Esophagus squamous epithelium (tissue), 5 donors: ENCODE data around the gene MBNL1. TPM values are rescaled to one million over a fixed set of nuclear protein-coding genes. Genes with fewer than 3 reads are reported as not detected.

Experiments used
- DNase-seq: peaks from one replicate; lab custom pipeline; 2025; lab: John Stamatoyannopoulos, UW
- H3K27ac ChIP-seq, 4 donors: fragments of 200-600 bp; sonication (generic); one replicate each; pipeline ENCODE4 v1.5.1; 2016 to 2019; ENCODE audit warnings: mild to moderate bottlenecking in 1 of 4
- H3K27me3 ChIP-seq, 4 donors: fragments of 200-600 bp; sonication (generic); 1 replicate in 3 of 4; 2 replicates in 1 of 4; pipeline versions ENCODE4 v1.5.1 to v1.6.0; 2017 to 2021; ENCODE audit warnings: antibody characterized with exemption in 1 of 4
- H3K36me3 ChIP-seq, 3 donors: fragments of 200-600 bp; sonication (generic); one replicate each; pipeline ENCODE4 v1.5.1; 2016 to 2019
- H3K4me1 ChIP-seq, 3 donors: fragments of 200-600 bp; sonication (generic); one replicate each; pipeline ENCODE4 v1.5.1; 2017 to 2019
- H3K4me3 ChIP-seq, 4 donors: fragments of 200-600 bp; sonication (generic); 1 replicate in 3 of 4; 2 replicates in 1 of 4; pipeline ENCODE4 v1.5.1; 2016 to 2019; ENCODE audit warnings: mild to moderate bottlenecking in 2 of 4, moderate library complexity in 1 of 4
- H3K9me3 ChIP-seq, 3 donors: fragments of 200-600 bp; sonication (generic); one replicate each; pipeline ENCODE4 v1.5.1; 2016 to 2019
- CTCF ChIP-seq, 6 experiments: fragments of 450-650 bp in 4 of 6; fragments of 200-600 bp in 2 of 6; sonication (generic) in 2 of 6; IDR thresholded peaks; one replicate each; pipeline ENCODE4 v1.5.1; 2016 to 2019; ENCODE audit warnings: antibody characterized with exemption in 6 of 6, mild to moderate bottlenecking in 4 of 6, moderate library complexity in 4 of 6
- POLR2A ChIP-seq, 4 donors: fragments of 450-650 bp; IDR thresholded peaks; one replicate each; pipeline ENCODE4 v1.6.1; 2017; ENCODE audit warnings: antibody characterized with exemption in 4 of 4, mild to moderate bottlenecking in 4 of 4, moderate library complexity in 3 of 4
- WGBS, 2 donors: methylation state at CpG; one replicate each; pipeline ENCODE4 v1.1.5; 2018; 5-methylcytosine and 5-hydroxymethylcytosine counted together
- intact Hi-C: fragments of 100-400 bp; cut with DNase I; formaldehyde crosslinking; loops from one replicate; pipeline ENCODE4 v1.15.0; 2022
- total RNA-seq, 4 donors: library from RNA; depleted of rRNA; stranded (reverse); fragments of >200 nt; gene quantifications; one replicate each; pipeline ENCODE4 v1.1.0, GENCODE V29; 2016
- donor health status: DM: yes; HTN: yes; CAD: no.

The MBNL1 gene
- total RNA-seq, 4 donors from 2014 or later = 94.0 to 318 (median 161) TPM

DNA sequence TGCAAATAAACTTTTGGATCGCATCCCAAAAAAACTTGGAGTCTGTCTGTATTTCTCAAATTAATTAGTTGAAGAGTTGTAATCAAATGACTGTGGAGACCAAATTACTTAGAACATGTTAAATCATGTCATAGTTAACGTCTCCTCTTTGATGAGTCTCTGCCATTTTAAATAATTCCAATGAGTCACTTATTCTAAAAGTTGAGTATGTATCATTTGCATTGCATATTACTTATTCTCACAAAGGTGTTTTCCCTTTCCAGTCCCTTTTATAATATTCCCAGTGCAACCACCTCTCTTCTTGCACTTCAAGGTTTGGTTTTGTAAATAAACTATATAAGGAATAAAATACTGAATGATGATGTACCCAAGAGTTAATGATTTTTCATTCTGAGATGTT lies 36.0 kb upstream of the MBNL1 start:
- TF ChIP-seq POLR2A (IDR thresholded peaks at IDR 0.05) (no peak), CTCF (IDR thresholded peaks at IDR 0.05) (no peak)
- intact Hi-C loops = no loop called here
- Histone ChIP-seq H3K36me3 (no peaks in the 10 kb centered on the region), H3K4me3 (no peak overlapping the region), H3K27me3 (no peaks in the 10 kb centered on the region), H3K9me3 (no peaks in the 10 kb centered on the region), H3K27ac (no peak overlapping the region), H3K4me1 (peaks cover 0 to 20% (median 10%) of the 10 kb centered on the region in 3 donors)
- WGBS, 2 donors = 33 to 42% methylated on average over 2 of the region's 2 CpGs
- DNase-seq = no peak

DNA sequence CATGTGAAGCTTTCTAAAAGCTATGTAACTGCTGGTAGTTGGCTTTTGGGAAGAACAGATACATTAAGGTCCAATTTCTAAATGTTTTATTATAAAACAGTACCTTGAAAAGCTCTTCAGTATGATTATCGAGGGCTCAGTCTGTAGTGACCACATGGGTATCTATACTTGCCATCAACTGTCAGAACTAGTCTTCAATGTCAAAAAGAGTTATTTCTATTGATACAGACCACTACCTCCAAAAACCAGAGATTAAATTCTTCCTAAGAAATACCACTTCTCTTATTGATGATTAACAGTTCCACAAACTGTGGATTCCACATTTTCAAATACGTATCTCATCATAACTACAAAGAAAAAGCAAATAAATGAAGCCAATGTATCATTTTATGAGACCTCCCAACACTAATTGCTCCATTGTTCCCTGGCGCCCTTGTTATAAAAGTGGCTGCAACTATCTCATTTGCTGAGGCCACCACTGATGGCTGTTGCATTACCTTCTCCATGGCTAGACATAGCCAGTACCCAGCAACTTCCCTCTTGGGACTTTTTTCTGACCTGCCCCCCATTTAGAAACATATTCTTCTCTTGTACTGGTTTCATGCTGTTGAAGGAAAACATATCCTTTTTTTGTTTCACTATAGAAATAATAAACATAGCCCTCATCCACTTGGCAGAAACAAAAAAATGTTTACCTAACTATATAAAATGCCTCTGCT lies 33.9 kb upstream of the MBNL1 start:
- H3K4me1 ChIP-seq = peaks cover 0 to 20% (median 10%) of the 10 kb centered on the region in 3 donors
- 89 to 94% methylated on average over 3 of the region's 3 CpGs for WGBS, 2 donors
- H3K4me3 ChIP-seq = no peak overlapping the region
- H3K9me3 ChIP-seq = no peaks in the 10 kb centered on the region
- intact Hi-C loops = no loop called here
- no peak overlapping the region for H3K27ac ChIP-seq
- DNase-seq = no peak
- TF ChIP-seq POLR2A (IDR thresholded peaks at IDR 0.05) (no peak), CTCF (IDR thresholded peaks at IDR 0.05) (no peak)
- H3K36me3 ChIP-seq = no peaks in the 10 kb centered on the region
- H3K27me3 ChIP-seq = no peaks in the 10 kb centered on the region

GRCh38 chr3:152235709-152236298 lies 32.9 kb upstream of the MBNL1 start:
- H3K9me3 ChIP-seq = no peaks in the 10 kb centered on the region
- peaks cover 0 to 20% (median 10%) of the 10 kb centered on the region in 3 donors for H3K4me1 ChIP-seq
- H3K4me3 ChIP-seq = no peak overlapping the region
- no peak for DNase-seq
- TF ChIP-seq CTCF (IDR thresholded peaks at IDR 0.05) = no peak
- no peak for TF ChIP-seq POLR2A (IDR thresholded peaks at IDR 0.05)
- no peaks in the 10 kb centered on the region for H3K36me3 ChIP-seq
- no peak overlapping the region for H3K27ac ChIP-seq
- intact Hi-C loops = no loop called here
- H3K27me3 ChIP-seq = no peaks in the 10 kb centered on the region
- WGBS, 2 donors = 18 to 33% methylated on average over 1 of the region's 1 CpG

DNA sequence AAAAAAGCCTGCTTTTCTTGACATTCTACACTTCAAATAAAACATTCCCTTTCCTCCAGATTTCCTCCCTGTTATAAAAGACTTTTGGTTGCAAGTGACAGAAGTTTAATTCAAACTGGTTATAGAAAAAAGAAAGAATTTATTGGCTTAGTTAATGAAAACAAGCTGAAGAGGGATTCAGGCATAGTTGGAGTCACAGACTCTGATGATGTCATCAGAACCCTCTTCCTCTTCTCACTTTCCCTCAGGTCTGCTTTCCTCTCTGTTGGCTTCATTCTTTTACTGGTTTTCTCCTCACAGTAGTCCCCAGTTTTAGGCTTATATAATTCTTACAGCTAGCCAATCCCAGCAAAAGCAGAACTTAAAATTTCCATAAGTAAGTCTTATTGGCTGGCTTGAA lies 32.0 kb upstream of the MBNL1 start:
- peaks cover 0 to 20% (median 10%) of the 10 kb centered on the region in 3 donors for H3K4me1 ChIP-seq
- no peaks in the 10 kb centered on the region for H3K27me3 ChIP-seq
- H3K9me3 ChIP-seq = no peaks in the 10 kb centered on the region
- DNase-seq = no peak
- H3K27ac ChIP-seq = no peak overlapping the region
- no peaks in the 10 kb centered on the region for H3K36me3 ChIP-seq
- TF ChIP-seq CTCF (IDR thresholded peaks at IDR 0.05) = no peak
- no peak for TF ChIP-seq POLR2A (IDR thresholded peaks at IDR 0.05)
- H3K4me3 ChIP-seq = no peak overlapping the region
- intact Hi-C loops = no loop called here
